K562 (cell line): ENCODE measurements around the gene KRT83. TPM values are rescaled to one million over a fixed set of nuclear protein-coding genes. Genes with fewer than 3 reads are reported as not detected.

Experiments
- CBFA2T3 ChIP-seq: fragments of 450-650 bp; IDR thresholded peaks from 2 replicates; pipeline ENCODE4 v1.6.1; 2017
- CBX2 ChIP-seq: fragments of 200-600 bp; sonication (generic); IDR thresholded peaks from one replicate; pipeline ENCODE4 v1.6.1; 2012; ENCODE audit warnings: mild to moderate bottlenecking, low read length, inconsistent platforms; ENCODE audit not compliant: insufficient read depth, poor library complexity, severe bottlenecking
- CBX3 ChIP-seq, 2 experiments: IDR thresholded peaks; 1 replicate in 1 of 2; 2 replicates in 1 of 2; pipeline ENCODE4 v1.6.1; 2012; ENCODE audit warnings: inconsistent platforms in 2 of 2, low read length in 2 of 2, borderline replicate concordance in 1 of 2, control low read depth in 1 of 2
- CBX5 ChIP-seq: IDR thresholded peaks from 2 replicates; pipeline ENCODE4 v1.6.1; 2014; ENCODE audit warnings: low read depth, borderline replicate concordance
- CXXC5 ChIP-seq: fragments of 250-450 bp; sonication (Bioruptor Pico); IDR thresholded peaks from 2 replicates; pipeline ENCODE4 v1.8.0; 2022; ENCODE audit warnings: inconsistent platforms, mild to moderate bottlenecking, moderate library complexity
- DEAF1 ChIP-seq: fragments of 450-650 bp; formaldehyde crosslinking; IDR thresholded peaks from 2 replicates; pipeline ENCODE4 v1.4.0; 2020; ENCODE audit warnings: mild to moderate bottlenecking, moderate library complexity
- HDAC8 ChIP-seq: fragments of 450-650 bp; IDR thresholded peaks from 2 replicates; pipeline ENCODE4 v1.6.1; 2016; ENCODE audit warnings: mild to moderate bottlenecking, missing genetic modification characterization, moderate library complexity, missing compliant biosample characterization
- HMGN3 ChIP-seq: IDR thresholded peaks from 2 replicates; pipeline ENCODE4 v1.6.1; 2011; ENCODE audit warnings: borderline replicate concordance, low read depth, mild to moderate bottlenecking, mixed read lengths, low read length; ENCODE audit not compliant: insufficient read length; ENCODE audit errors: extremely low read depth
- MCM3 ChIP-seq: fragments of 450-650 bp; IDR thresholded peaks from 2 replicates; pipeline ENCODE4 v1.6.1; 2016
- SMC3 ChIP-seq: conservative IDR thresholded peaks from 2 replicates; pipeline ENCODE4 v1.6.1; 2011; ENCODE audit warnings: low read depth, low read length, improper control_type of control experiment; ENCODE audit not compliant: insufficient read depth
- TCF15 ChIP-seq: fragments of 250-450 bp; sonication (Bioruptor Pico); IDR thresholded peaks from 2 replicates; pipeline ENCODE4 v1.8.0; 2022; ENCODE audit warnings: moderate library complexity, mild to moderate bottlenecking, inconsistent platforms
- TEAD4 ChIP-seq, 2 experiments: sonication (generic) in 1 of 2; formaldehyde crosslinking in 1 of 2; IDR thresholded peaks; 2 replicates each; pipeline versions ENCODE4 v1.6.1 to v1.8.0; 2012 to 2022; ENCODE audit warnings: borderline replicate concordance in 1 of 2, inconsistent platforms in 1 of 2, low read length in 1 of 2, mild to moderate bottlenecking in 1 of 2, missing genetic modification reagents in 1 of 2
- U2AF1 ChIP-seq: fragments of 200-400 bp; formaldehyde crosslinking; optimal IDR thresholded peaks from 2 replicates; pipeline ENCODE3; 2017; ENCODE audit warnings: mild to moderate bottlenecking, low read depth, low read length, moderate library complexity
- ZBTB2 ChIP-seq: fragments of 450-650 bp; IDR thresholded peaks from 2 replicates; pipeline ENCODE4 v1.6.1; 2016; ENCODE audit warnings: antibody characterized with exemption
- ZBTB7A ChIP-seq: IDR thresholded peaks from 2 replicates; pipeline ENCODE4 v1.6.1; 2011; ENCODE audit warnings: low read depth, mild to moderate bottlenecking, low read length, moderate library complexity, borderline replicate concordance; ENCODE audit not compliant: control insufficient read depth
- ZNF263 ChIP-seq: sonication (generic); formaldehyde crosslinking; IDR thresholded peaks from 2 replicates; pipeline ENCODE4 v1.8.0; 2022; ENCODE audit warnings: mild to moderate bottlenecking, missing genetic modification reagents, borderline replicate concordance
- ZNF592 ChIP-seq: fragments of 450-650 bp; IDR thresholded peaks from 2 replicates; pipeline ENCODE4 v1.6.1; 2017; ENCODE audit warnings: antibody characterized with exemption, mild to moderate bottlenecking
- polyA plus RNA-seq, 8 experiments: library from polyadenylated mRNA; depleted of rRNA in 4 of 8; stranded (reverse) in 5 of 8; unstranded in 3 of 8; fragments of >200 nt; fragmentation: Nextera tagmentation in 2 of 8; fragmentation: Illumina TruSeq in 1 of 8; extraction: Ambion mirVana in 2 of 8; extraction: Trizol in 1 of 8; gene quantifications; 2 replicates each; pipeline versions ENCODE4 v1.2.1 to v1.2.3, GENCODE V29; 2011 to 2014; ENCODE audit warnings: inconsistent platforms in 1 of 8, missing spikeins in 1 of 8
- total RNA-seq, 7 experiments: library from RNA; depleted of rRNA in 6 of 7; stranded (reverse); fragments of >200 nt in 6 of 7; fragmentation: Illumina TruSeq in 2 of 7; extraction: Trizol in 2 of 7; gene quantifications; 2 replicates each; pipeline versions ENCODE4 v1.2.1 to v1.2.3, GENCODE V29; 2011 to 2021; ENCODE audit warnings: low replicate concordance in 1 of 7

The KRT83 gene
- total and polyA plus RNA-seq, 9 of the 15 experiments (the other 6 are each of a cell fraction or from before 2014, with no cell fraction given), result not detected

GRCh38 chr12:52278575-52279421, 42.4 kb downstream of the KRT83 start (continued):
- TF ChIP-seq HDAC8 (tag) (0 out of 2 replicates have a peak, but pooled peaks have one; percentile 12), SMC3 (peak; percentile 47), CXXC5 (peak; percentile 33), ZNF592 (no peak), ZBTB2 (no peak), MCM3 (no peak), ZBTB7A (no peak), CBX3 (IDR thresholded peaks at IDR 0.05; ENCODE audit: borderline replicate concordance in 1 of 2, low read length in 2 of 2) (no peak), HMGN3 (peak; percentile 27), CBX5 (no peak), CBX2 (no peak), CBFA2T3 (no peak), U2AF1 (no peak), TEAD4 (IDR thresholded peaks at IDR 0.05; ENCODE audit: low read length) (no peak), TEAD4 (CRISPR knock-in tag; IDR thresholded peaks at IDR 0.05; ENCODE audit: borderline replicate concordance) (0 out of 2 replicates have a peak, but pooled peaks have one; percentile 44), DEAF1 (CRISPR knock-in tag) (0 out of 2 replicates have a peak, but pooled peaks have one; percentile 15), ZNF263 (CRISPR knock-in tag) (0 out of 2 replicates have a peak, but pooled peaks have one; percentile 19), TCF15 (CRISPR knock-in tag) (no peak)
